Right atrium auricular region (tissue), 2 donors: Measurements from ENCODE around the gene FIGNL1. TPM values are rescaled to one million over a fixed set of nuclear protein-coding genes. Genes with fewer than 3 reads are reported as not detected.

Experiments used
- DNase-seq: peaks from one replicate; pipeline ENCODE4 v3.0.0-alpha.2; 2019; ENCODE audit warnings: low spot score
- H3K27ac ChIP-seq, 2 donors: fragments of 200-600 bp; sonication (generic); 1 replicate in 1 of 2; 2 replicates in 1 of 2; pipeline ENCODE4 v1.5.1; 2016 to 2019
- H3K27me3 ChIP-seq, 2 donors: fragments of 200-600 bp; sonication (generic); one replicate each; pipeline versions ENCODE4 v1.5.1 to v1.6.0; 2017 to 2019
- H3K36me3 ChIP-seq: fragments of 200-600 bp; sonication (generic); one replicate; pipeline ENCODE4 v1.5.1; 2016
- H3K4me1 ChIP-seq, 2 donors: fragments of 200-600 bp; sonication (generic); one replicate each; pipeline versions ENCODE4 v1.5.1 to v1.6.0; 2017 to 2019
- H3K4me3 ChIP-seq, 2 donors: fragments of 200-600 bp; sonication (generic); 1 replicate in 1 of 2; 2 replicates in 1 of 2; pipeline ENCODE4 v1.5.1; 2017 to 2019; ENCODE audit warnings: mild to moderate bottlenecking in 1 of 2, moderate library complexity in 1 of 2
- H3K9me3 ChIP-seq, 2 donors: fragments of 200-600 bp; sonication (generic); one replicate each; pipeline ENCODE4 v1.5.1; 2019
- total RNA-seq, 2 donors: library from RNA; depleted of rRNA; stranded (reverse); fragments of >200 nt; gene quantifications; one replicate each; pipeline ENCODE4 v1.1.0, GENCODE V29; 2016
- TF ChIP-seq, protein P1 (sequence below), 2 donors: fragments of 200-600 bp; sonication (generic); IDR thresholded peaks; one replicate each; pipeline ENCODE4 v1.5.1; 2019; ENCODE audit warnings: antibody characterized with exemption in 2 of 2

Gene FIGNL1
- total RNA-seq, 2 donors from 2014 or later = 4.7 TPM

DNA sequence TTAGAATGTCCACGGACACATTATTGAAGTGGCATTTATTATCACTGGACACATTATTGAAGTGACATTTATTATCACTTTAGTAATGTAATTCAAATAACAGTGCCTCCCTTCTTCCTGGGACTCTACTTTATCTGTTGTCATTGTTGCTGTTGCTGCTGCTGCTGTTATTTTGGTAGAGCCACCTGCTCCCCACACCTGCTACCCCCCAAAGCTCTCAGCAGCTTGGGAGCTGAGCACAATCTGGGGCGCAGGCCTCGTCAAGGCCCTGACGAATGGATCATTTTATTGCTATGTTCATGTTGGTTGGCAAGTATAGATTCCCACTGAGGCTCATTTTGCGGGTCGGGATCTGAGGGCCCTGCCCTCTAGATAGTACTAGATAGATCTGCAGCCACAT lies 24.8 kb downstream of the FIGNL1 start:
- no peak for DNase-seq
- TF ChIP-seq, protein P1, sequence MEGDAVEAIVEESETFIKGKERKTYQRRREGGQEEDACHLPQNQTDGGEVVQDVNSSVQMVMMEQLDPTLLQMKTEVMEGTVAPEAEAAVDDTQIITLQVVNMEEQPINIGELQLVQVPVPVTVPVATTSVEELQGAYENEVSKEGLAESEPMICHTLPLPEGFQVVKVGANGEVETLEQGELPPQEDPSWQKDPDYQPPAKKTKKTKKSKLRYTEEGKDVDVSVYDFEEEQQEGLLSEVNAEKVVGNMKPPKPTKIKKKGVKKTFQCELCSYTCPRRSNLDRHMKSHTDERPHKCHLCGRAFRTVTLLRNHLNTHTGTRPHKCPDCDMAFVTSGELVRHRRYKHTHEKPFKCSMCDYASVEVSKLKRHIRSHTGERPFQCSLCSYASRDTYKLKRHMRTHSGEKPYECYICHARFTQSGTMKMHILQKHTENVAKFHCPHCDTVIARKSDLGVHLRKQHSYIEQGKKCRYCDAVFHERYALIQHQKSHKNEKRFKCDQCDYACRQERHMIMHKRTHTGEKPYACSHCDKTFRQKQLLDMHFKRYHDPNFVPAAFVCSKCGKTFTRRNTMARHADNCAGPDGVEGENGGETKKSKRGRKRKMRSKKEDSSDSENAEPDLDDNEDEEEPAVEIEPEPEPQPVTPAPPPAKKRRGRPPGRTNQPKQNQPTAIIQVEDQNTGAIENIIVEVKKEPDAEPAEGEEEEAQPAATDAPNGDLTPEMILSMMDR (IDR thresholded peaks at IDR 0.05) = no peak

DNA sequence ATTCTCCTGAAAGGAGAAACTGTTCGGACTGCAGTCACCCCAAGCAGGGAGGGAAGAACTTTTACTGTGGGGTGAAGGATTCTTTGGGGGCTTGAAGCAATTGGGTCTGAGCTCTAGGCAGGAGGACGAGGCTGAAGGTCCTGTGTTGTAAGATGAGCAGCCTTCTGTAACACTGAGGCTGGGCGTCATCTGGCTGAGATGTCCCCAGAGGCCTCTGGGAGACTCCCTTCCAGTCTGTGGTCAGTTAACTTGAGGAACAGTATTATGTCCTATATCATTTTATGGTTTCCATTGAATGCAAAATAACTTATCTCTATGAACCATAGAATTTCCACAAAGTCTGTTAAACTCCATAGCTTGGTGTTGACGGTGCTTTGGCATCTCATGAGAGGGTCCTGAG lies 26.3 kb downstream of the FIGNL1 start:
- no peak overlapping the region for H3K4me3 ChIP-seq
- no peaks in the 10 kb centered on the region for H3K36me3 ChIP-seq
- H3K27me3 ChIP-seq = no peaks in the 10 kb centered on the region
- no peak overlapping the region for H3K27ac ChIP-seq
- DNase-seq = no peak
- no peaks in the 10 kb centered on the region for H3K9me3 ChIP-seq
- H3K4me1 ChIP-seq = no peaks in the 10 kb centered on the region
- TF ChIP-seq, protein P1 (IDR thresholded peaks at IDR 0.05) = no peak

More for the DNA sequence above, 24.8 kb downstream of the FIGNL1 start:
- Histone ChIP-seq H3K27ac (no peak overlapping the region), H3K9me3 (no peaks in the 10 kb centered on the region), H3K4me1 (no peaks in the 10 kb centered on the region), H3K36me3 (no peaks in the 10 kb centered on the region), H3K27me3 (no peaks in the 10 kb centered on the region), H3K4me3 (no peak overlapping the region)

DNA sequence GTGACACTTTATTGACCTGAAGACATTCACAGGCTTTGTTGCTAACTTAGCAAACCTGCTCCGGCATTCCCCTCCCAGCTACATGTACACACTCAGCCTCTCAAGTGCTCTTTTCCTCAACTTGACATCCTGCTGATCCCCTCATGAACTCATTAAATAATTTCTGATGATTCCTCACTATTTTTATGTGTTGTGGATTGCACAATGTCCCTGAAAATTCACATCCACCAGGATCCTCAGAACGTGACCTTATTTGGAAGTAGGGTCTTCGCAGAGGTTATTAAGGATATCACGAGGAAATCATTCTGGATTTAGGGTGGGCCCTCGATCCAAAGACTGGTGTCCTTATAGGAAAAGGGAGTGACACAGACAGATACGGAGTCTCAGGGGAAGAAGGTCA lies 27.3 kb downstream of the FIGNL1 start:
- H3K27ac ChIP-seq = no peak overlapping the region
- no peak for DNase-seq
- TF ChIP-seq, protein P1 (IDR thresholded peaks at IDR 0.05) = no peak
- H3K9me3 ChIP-seq = no peaks in the 10 kb centered on the region
- no peaks in the 10 kb centered on the region for H3K4me1 ChIP-seq
- no peaks in the 10 kb centered on the region for H3K27me3 ChIP-seq
- no peaks in the 10 kb centered on the region for H3K36me3 ChIP-seq
- no peak overlapping the region for H3K4me3 ChIP-seq

DNA sequence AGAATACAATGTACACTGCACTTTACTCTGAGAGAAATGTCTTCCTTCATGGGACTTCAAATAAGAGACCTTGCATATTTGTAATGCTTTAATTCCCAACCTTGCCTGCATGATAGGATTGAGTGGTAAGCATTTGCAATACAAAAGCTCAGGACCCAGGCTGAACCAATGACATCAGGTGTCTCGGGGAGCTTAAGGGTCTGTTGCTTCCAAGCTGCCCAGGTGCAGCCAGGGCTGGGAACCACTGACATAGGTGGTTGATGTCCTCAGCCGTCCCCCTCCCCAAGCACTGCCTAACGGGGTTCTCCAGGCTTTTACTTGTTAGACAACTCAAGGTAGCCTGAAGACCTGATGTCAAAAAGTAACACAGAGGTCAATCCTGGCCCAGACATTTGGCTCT lies 29.1 kb downstream of the FIGNL1 start:
- Histone ChIP-seq H3K27ac (no peak overlapping the region), H3K27me3 (no peaks in the 10 kb centered on the region), H3K36me3 (no peaks in the 10 kb centered on the region), H3K9me3 (no peaks in the 10 kb centered on the region), H3K4me3 (no peak overlapping the region), H3K4me1 (no peaks in the 10 kb centered on the region)
- TF ChIP-seq, protein P1 (IDR thresholded peaks at IDR 0.05) = no peak
- DNase-seq = no peak

DNA sequence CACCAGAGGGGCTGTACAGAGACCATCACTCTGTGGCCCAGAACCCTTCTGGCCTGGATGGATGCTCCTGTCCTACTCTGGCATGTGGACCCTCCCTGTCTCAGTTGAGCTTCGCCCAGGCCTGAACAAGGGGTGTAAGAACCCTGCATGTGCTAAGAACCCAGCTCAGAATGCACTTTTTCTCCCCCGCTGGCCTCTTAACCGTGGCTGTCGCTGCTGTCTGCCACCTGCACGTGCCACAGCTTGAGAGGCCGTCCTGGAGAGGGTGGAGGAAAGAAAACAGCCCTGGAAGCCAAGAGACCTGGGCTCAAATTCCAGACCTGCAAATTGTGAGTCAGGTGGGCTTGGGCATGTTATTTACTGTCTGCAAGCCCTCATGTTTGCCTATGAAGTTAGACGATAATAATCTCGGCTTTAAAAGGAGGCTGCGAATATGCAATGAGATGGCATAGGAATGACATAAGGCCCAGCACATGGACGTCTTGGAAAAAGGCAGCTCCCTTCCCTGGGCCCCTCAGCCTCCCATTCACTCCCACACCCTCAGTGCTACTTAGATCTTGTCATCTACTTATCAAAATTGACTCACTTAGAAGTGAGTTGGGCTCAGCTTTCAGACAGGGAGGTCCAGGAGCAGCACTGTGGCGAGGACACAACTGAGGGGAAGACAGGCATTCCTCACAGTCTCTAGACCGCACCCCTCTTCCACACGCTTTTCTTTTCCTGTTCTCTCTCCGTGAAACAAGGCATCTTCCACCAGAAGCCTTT lies 31.4 kb downstream of the FIGNL1 start:
- Histone ChIP-seq H3K4me1 (no peaks in the 10 kb centered on the region), H3K9me3 (no peaks in the 10 kb centered on the region), H3K4me3 (no peak overlapping the region), H3K36me3 (no peaks in the 10 kb centered on the region), H3K27ac (no peak overlapping the region), H3K27me3 (no peaks in the 10 kb centered on the region)
- no peak for DNase-seq
- TF ChIP-seq, protein P1 (IDR thresholded peaks at IDR 0.05) = no peak

DNA sequence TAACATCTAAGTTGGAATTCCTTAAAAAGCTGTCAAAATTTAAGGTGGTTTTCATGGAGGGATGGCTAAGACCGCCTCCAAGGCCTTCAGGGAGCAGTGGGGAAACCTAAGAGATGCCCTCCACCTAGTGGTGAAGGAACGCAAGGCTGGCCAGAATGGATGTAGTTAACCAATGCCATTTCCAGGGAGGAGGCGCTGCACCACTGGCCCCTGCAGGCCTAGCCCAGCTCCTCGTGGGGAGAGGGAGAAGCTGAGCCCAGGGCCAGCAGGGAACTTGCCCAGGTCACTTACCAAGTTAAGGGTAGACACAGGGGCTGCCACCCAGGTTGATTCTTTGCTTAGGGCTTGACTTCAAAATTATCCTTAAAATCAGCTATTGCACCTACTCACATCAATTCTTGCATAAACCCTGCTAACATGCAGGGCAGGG lies 32.0 kb downstream of the FIGNL1 start:
- peak; percentile 70 for DNase-seq
- no peak overlapping the region for H3K4me3 ChIP-seq
- TF ChIP-seq, protein P1 (IDR thresholded peaks at IDR 0.05) = peak; percentile 75 to 83
- H3K36me3 ChIP-seq = no peaks in the 10 kb centered on the region
- no peaks in the 10 kb centered on the region for H3K27me3 ChIP-seq
- H3K4me1 ChIP-seq = no peaks in the 10 kb centered on the region
- no peak overlapping the region for H3K27ac ChIP-seq
- no peaks in the 10 kb centered on the region for H3K9me3 ChIP-seq
